ENCODE measurements around the gene GLIPR1.
A peak's percentile ranks its signal among the peaks of the same experiment; 100 is the strongest.

DNA sequence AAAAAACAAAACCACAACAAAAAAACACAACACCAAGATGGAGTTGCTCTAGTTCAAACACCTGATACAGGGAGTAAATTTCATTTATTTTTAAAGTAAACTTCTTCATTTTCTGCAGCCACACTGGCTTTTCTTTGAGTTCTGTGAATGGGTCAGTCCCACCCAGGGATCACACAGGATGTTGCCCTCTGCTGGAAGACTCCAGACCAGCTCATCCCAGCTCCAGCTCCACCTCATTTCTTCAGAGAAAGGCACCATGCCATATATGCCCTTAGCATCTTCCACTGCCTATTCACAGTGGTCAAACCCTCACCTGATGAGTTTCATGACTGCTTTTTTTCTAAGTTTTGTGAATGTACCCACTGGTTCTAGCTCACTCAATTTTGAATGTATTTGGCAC lies 8.0 kb downstream of the GLIPR1 start:
- TF ChIP-seq EZH2phosphoT487 (IDR thresholded peaks at IDR 0.05; ENCODE audit: low read length), result no peak
- TF ChIP-seq, protein P1, sequence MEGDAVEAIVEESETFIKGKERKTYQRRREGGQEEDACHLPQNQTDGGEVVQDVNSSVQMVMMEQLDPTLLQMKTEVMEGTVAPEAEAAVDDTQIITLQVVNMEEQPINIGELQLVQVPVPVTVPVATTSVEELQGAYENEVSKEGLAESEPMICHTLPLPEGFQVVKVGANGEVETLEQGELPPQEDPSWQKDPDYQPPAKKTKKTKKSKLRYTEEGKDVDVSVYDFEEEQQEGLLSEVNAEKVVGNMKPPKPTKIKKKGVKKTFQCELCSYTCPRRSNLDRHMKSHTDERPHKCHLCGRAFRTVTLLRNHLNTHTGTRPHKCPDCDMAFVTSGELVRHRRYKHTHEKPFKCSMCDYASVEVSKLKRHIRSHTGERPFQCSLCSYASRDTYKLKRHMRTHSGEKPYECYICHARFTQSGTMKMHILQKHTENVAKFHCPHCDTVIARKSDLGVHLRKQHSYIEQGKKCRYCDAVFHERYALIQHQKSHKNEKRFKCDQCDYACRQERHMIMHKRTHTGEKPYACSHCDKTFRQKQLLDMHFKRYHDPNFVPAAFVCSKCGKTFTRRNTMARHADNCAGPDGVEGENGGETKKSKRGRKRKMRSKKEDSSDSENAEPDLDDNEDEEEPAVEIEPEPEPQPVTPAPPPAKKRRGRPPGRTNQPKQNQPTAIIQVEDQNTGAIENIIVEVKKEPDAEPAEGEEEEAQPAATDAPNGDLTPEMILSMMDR (IDR thresholded peaks at IDR 0.05; ENCODE audit: low read length), result peak; percentile 41

Measured in MM.1S (cell line).